H1 (cell line): Measurements from ENCODE around the gene ESPNL. TPM values are rescaled to one million over a fixed set of nuclear protein-coding genes. Genes with fewer than 3 reads are reported as not detected.

Experiments
- CTCF ChIA-PET: fragments of 300-600 bp; sonication (Branson Sonifier 250); formaldehyde crosslinking; loops from one replicate; lab custom pipeline; 2021; ENCODE audit not compliant: partially characterized antibody; lab: Charles Lee
- POLR2A ChIA-PET: fragments of 300-600 bp; sonication (Branson Sonifier 250); formaldehyde crosslinking; loops from one replicate; lab custom pipeline; 2021; ENCODE audit warnings: inconsistent platforms; ENCODE audit not compliant: partially characterized antibody; lab: Charles Lee
- DNase-seq, 2 experiments: peaks; one replicate each; pipeline versions ENCODE4 v3.0.0 to v3.0.0-alpha.2; 2010 to 2022; ENCODE audit warnings: low spot score in 2 of 2, low read depth in 1 of 2, mixed read lengths in 1 of 2
- FAIRE-seq: peaks from 2 replicates; lab custom pipeline; 2011; peaks lifted over from hg19 to GRCh38; lab: Jason Lieb, UNC
- H2AFZ ChIP-seq: 2 replicates; pipeline ENCODE4 v1.8.1; 2012; ENCODE audit warnings: low read length, inconsistent platforms
- H2AK5ac ChIP-seq: 2 replicates; pipeline ENCODE4 v1.6.1; 2013; ENCODE audit warnings: low read depth, low read length
- H2BK120ac ChIP-seq: replicated peaks from 2 replicates; pipeline ENCODE3; 2013; ENCODE audit warnings: low read depth, low read length, inconsistent platforms
- H2BK12ac ChIP-seq: 2 replicates; pipeline ENCODE4 v1.6.1; 2013; ENCODE audit warnings: low read depth, low read length
- H2BK15ac ChIP-seq: 2 replicates; pipeline ENCODE4 v1.6.1; 2013; ENCODE audit warnings: low read length
- H2BK20ac ChIP-seq: 2 replicates; pipeline ENCODE4 v1.6.1; 2013; ENCODE audit warnings: low read length
- H2BK5ac ChIP-seq: 2 replicates; pipeline ENCODE4 v1.6.1; 2013; ENCODE audit warnings: low read depth, low read length
- H3K14ac ChIP-seq: 2 replicates; pipeline ENCODE4 v1.6.1; 2013; ENCODE audit warnings: inconsistent platforms; ENCODE audit not compliant: insufficient read length
- H3K18ac ChIP-seq: 2 replicates; pipeline ENCODE4 v1.6.1; 2013; ENCODE audit warnings: low read length; ENCODE audit errors: extremely low read depth
- H3K23ac ChIP-seq: 2 replicates; pipeline ENCODE4 v1.6.1; 2013; ENCODE audit warnings: inconsistent platforms; ENCODE audit not compliant: insufficient read length
- H3K23me2 ChIP-seq: 2 replicates; pipeline ENCODE4 v1.6.1; 2013; ENCODE audit warnings: low read depth, low read length
- H3K27ac ChIP-seq: 2 replicates; pipeline ENCODE4 v1.6.1; 2011; ENCODE audit warnings: low read depth, low read length, inconsistent platforms
- H3K27me3 ChIP-seq, 4 experiments: replicated peaks in 1 of 4; 1 replicate in 1 of 4; 2 replicates in 3 of 4; pipeline versions ENCODE4 v1.6.1 to v1.8.1; 2011 to 2013; ENCODE audit warnings: low read length in 3 of 4, mild to moderate bottlenecking in 3 of 4, inconsistent platforms in 2 of 4, mixed read lengths in 2 of 4, moderate library complexity in 1 of 4; ENCODE audit not compliant: control insufficient read depth in 3 of 4, insufficient read depth in 3 of 4; ENCODE audit errors: extremely low read depth in 1 of 4
- H3K36me3 ChIP-seq, 4 experiments: 2 replicates each; pipeline versions ENCODE4 v1.6.1 to v1.8.1; 2011 to 2013; ENCODE audit warnings: mild to moderate bottlenecking in 4 of 4, low read length in 3 of 4, moderate library complexity in 2 of 4, control low read depth in 1 of 4, inconsistent platforms in 1 of 4; ENCODE audit not compliant: insufficient read depth in 4 of 4, control insufficient read depth in 2 of 4
- H3K4ac ChIP-seq: replicated peaks from 2 replicates; pipeline ENCODE3; 2013; ENCODE audit warnings: low read length, low read depth, mixed read lengths, inconsistent platforms; ENCODE audit not compliant: insufficient read length
- H3K4me1 ChIP-seq, 4 experiments: replicated peaks in 1 of 4; 1 replicate in 1 of 4; 2 replicates in 3 of 4; pipeline versions ENCODE4 v1.6.1 to v1.8.1; 2011 to 2013; ENCODE audit warnings: low read length in 3 of 4, inconsistent platforms in 2 of 4, mixed read lengths in 1 of 4; ENCODE audit not compliant: insufficient read depth in 4 of 4, control insufficient read depth in 3 of 4
- H3K4me2 ChIP-seq, 2 experiments: 2 replicates each; pipeline versions ENCODE4 v1.6.1 to v1.8.1; 2011 to 2013; ENCODE audit warnings: low read depth in 2 of 2, low read length in 2 of 2, control low read depth in 1 of 2, inconsistent platforms in 1 of 2, mild to moderate bottlenecking in 1 of 2; ENCODE audit not compliant: insufficient read depth in 1 of 2
- H3K4me3 ChIP-seq, 4 experiments: fragments of 200-600, 300-600 bp in 1 of 4; sonication (generic), shearing (Covaris generic), sonication (Bioruptor Twin) in 1 of 4; 2 replicates each; pipeline versions ENCODE4 v1.5.1 to v1.8.1; 2011 to 2016; ENCODE audit warnings: low read length in 4 of 4, low read depth in 3 of 4, control low read depth in 2 of 4, inconsistent platforms in 2 of 4, mild to moderate bottlenecking in 2 of 4, mixed read lengths in 1 of 4, moderate library complexity in 1 of 4; ENCODE audit not compliant: insufficient read depth in 2 of 4; ENCODE audit errors: extremely low read depth in 1 of 4
- H3K56ac ChIP-seq: replicated peaks from 2 replicates; pipeline ENCODE3; 2013; ENCODE audit warnings: low read depth, mild to moderate bottlenecking, mixed read lengths, low read length, inconsistent platforms; ENCODE audit not compliant: insufficient read length
- H3K79me1 ChIP-seq: 2 replicates; pipeline ENCODE4 v1.6.1; 2013; ENCODE audit warnings: low read depth, low read length, control low read depth
- H3K79me2 ChIP-seq, 2 experiments: 2 replicates each; pipeline versions ENCODE4 v1.6.1 to v1.8.1; 2012 to 2013; ENCODE audit warnings: low read length in 2 of 2, mild to moderate bottlenecking in 2 of 2, inconsistent platforms in 1 of 2; ENCODE audit not compliant: insufficient read depth in 2 of 2, control insufficient read depth in 1 of 2
- H3K9ac ChIP-seq, 4 experiments: replicated peaks in 1 of 4; 1 replicate in 1 of 4; 2 replicates in 3 of 4; pipeline versions ENCODE4 v1.6.1 to v1.8.1; 2011 to 2013; ENCODE audit warnings: low read depth in 3 of 4, low read length in 3 of 4, control low read depth in 2 of 4, mild to moderate bottlenecking in 2 of 4, moderate library complexity in 2 of 4, inconsistent platforms in 1 of 4; ENCODE audit errors: extremely low read depth in 1 of 4
- H3K9me3 ChIP-seq, 2 experiments: 2 replicates each; pipeline versions ENCODE4 v1.6.1 to v1.8.1; 2012 to 2013; ENCODE audit warnings: mild to moderate bottlenecking in 2 of 2, moderate library complexity in 2 of 2, control low read depth in 1 of 2, inconsistent platforms in 1 of 2, low read depth in 1 of 2, low read length in 1 of 2, mixed read lengths in 1 of 2; ENCODE audit not compliant: insufficient read depth in 2 of 2
- H4K20me1 ChIP-seq, 2 experiments: replicated peaks in 1 of 2; 2 replicates each; pipeline versions ENCODE3 to v1.8.1; 2011 to 2013; ENCODE audit warnings: inconsistent platforms in 2 of 2, low read length in 2 of 2, mild to moderate bottlenecking in 1 of 2; ENCODE audit not compliant: insufficient read depth in 2 of 2, control insufficient read depth in 1 of 2
- H4K5ac ChIP-seq: 2 replicates; pipeline ENCODE4 v1.6.1; 2013; ENCODE audit warnings: low read length, low read depth, mixed read lengths, inconsistent platforms; ENCODE audit not compliant: insufficient read length
- H4K8ac ChIP-seq: 2 replicates; pipeline ENCODE4 v1.8.0; 2013; ENCODE audit warnings: mild to moderate bottlenecking, moderate library complexity, low read length, inconsistent platforms; ENCODE audit not compliant: insufficient read depth; ENCODE audit errors: extremely low read depth
- H4K91ac ChIP-seq: replicated peaks from 2 replicates; pipeline ENCODE3; 2013; ENCODE audit warnings: low read length, mixed read lengths, inconsistent platforms; ENCODE audit not compliant: insufficient read length
- ASH2L ChIP-seq: fragments of 200-600, 300-600 bp; sonication (generic); IDR thresholded peaks from one replicate; pipeline ENCODE4 v1.7.1; 2017; ENCODE audit warnings: low read length
- CHD2 ChIP-seq: IDR thresholded peaks from 2 replicates; pipeline ENCODE4 v1.6.1; 2012; ENCODE audit warnings: low read length, improper control_type of control experiment
- EP300 ChIP-seq, 2 experiments: IDR thresholded peaks; 1 replicate in 1 of 2; 2 replicates in 1 of 2; pipeline ENCODE4 v1.6.1; 2011 to 2012; ENCODE audit warnings: low read depth in 2 of 2, low read length in 2 of 2, mild to moderate bottlenecking in 2 of 2, borderline replicate concordance in 1 of 2, inconsistent platforms in 1 of 2, moderate library complexity in 1 of 2
- HDAC2 ChIP-seq, 2 experiments: fragments of 300-600 bp in 1 of 2; sonication (generic) in 1 of 2; IDR thresholded peaks; 2 replicates each; pipeline ENCODE4 v1.6.1; 2011 to 2012; ENCODE audit warnings: low read depth in 2 of 2, low read length in 2 of 2, mild to moderate bottlenecking in 2 of 2, moderate library complexity in 2 of 2, borderline replicate concordance in 1 of 2, inconsistent platforms in 1 of 2
- KDM1A ChIP-seq: fragments of 200-600, 300-600 bp; sonication (generic); IDR thresholded peaks from 2 replicates; pipeline ENCODE4 v1.7.1; 2016; ENCODE audit warnings: mild to moderate bottlenecking, low read length, borderline replicate concordance
- POLR2A ChIP-seq, 2 experiments: IDR thresholded peaks; 1 replicate in 1 of 2; 2 replicates in 1 of 2; pipeline ENCODE4 v1.6.1; 2011; ENCODE audit warnings: low read depth in 2 of 2, low read length in 2 of 2, mild to moderate bottlenecking in 2 of 2; ENCODE audit errors: control extremely low read depth in 1 of 2
- SP4 ChIP-seq: IDR thresholded peaks from 2 replicates; pipeline ENCODE4 v1.6.1; 2012; ENCODE audit warnings: low read length, inconsistent platforms
- WGBS, 2 experiments: shearing (Covaris generic) in 1 of 2; methylation state at CpG; one replicate each; pipeline versions ENCODE4 v1.1.6 to v1.1.7; 2013 to 2015; ENCODE audit warnings: low lambda C conversion rate in 2 of 2, mixed read lengths in 2 of 2, inconsistent platforms in 1 of 2, low coverage in 1 of 2, missing lambda C conversion rate in 1 of 2; ENCODE audit not compliant: insufficient replicate concordance in 2 of 2, insufficient coverage in 1 of 2, insufficient read length in 1 of 2; ENCODE audit errors: extremely low coverage in 1 of 2, missing lambda C conversion rate in 1 of 2; 5-methylcytosine and 5-hydroxymethylcytosine counted together
- polyA plus RNA-seq, 7 experiments: library from polyadenylated mRNA; depleted of rRNA in 3 of 7; stranded (reverse) in 5 of 7; unstranded in 2 of 7; fragments of >200 nt in 5 of 7; fragments of 200-250 nt in 2 of 7; gene quantifications; 1 replicate in 5 of 7; 2 replicates in 1 of 7; 4 replicates in 1 of 7; pipeline versions ENCODE4 v1.2.1 to v1.2.3, GENCODE V29; 2011 to 2013; ENCODE audit warnings: missing spikeins in 2 of 7, mixed read lengths in 2 of 7
- total RNA-seq: library from RNA; stranded (reverse); fragmentation: NEBNext Ultra II Directional; extraction: Animal tissue kit (Norgen Biotek cat#: 25700); gene quantifications from 2 replicates; pipeline ENCODE4 v1.2.1, GENCODE V29; 2021
- TF ChIP-seq, protein P1 (sequence below): IDR thresholded peaks from 2 replicates; pipeline ENCODE4 v1.6.1; 2012; ENCODE audit warnings: low read length, inconsistent platforms
- TF ChIP-seq, protein P2 (sequence below): IDR thresholded peaks from 2 replicates; pipeline ENCODE4 v1.6.1; 2011; ENCODE audit warnings: low read length, improper control_type of control experiment
- TF ChIP-seq, protein P3 (sequence below): IDR thresholded peaks from 2 replicates; pipeline ENCODE4 v1.6.1; 2012; ENCODE audit warnings: inconsistent platforms

Gene ESPNL
- total and polyA plus RNA-seq, 2 of the 8 experiments (the other 6 are each of a cell fraction or from before 2014, with no cell fraction given): 0.68 to 1.3 TPM

DNA sequence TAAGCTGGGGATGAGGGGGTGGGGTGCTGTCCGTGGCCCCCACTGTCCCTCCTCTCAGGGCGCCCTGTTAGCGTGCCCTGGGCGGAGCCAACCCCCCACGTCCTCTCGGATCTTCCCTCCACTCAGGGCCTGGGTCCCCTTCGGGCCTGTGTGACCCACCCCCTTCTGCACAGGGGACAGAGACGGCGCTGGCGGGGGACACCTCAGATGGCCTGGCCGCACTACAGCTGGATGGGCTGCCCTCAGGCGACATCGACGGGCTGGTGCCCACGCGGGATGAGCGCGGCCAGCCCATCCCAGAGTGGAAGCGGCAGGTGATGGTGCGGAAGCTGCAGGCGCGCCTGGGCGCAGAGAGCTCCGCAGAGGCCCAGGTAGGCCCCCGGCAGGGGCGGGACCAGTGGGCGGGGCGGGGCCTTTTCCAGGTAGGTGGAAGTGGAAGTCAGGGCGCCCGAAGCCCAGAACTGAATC lies 28.4 kb downstream of the ESPNL start:
- H3K36me3 ChIP-seq: no peaks in the 10 kb centered on the region; a peak in 1 of 8 replicates
- 0 out of 2 replicates have a peak overlapping the region, but pooled peaks have one; percentile 8 for H2BK15ac ChIP-seq
- peaks cover 0 to 13% (median 0%) of the 10 kb centered on the region in 4 experiments; a peak in 2 of 7 replicates for H3K4me1 ChIP-seq
- H3K79me2 ChIP-seq: no peaks in the 10 kb centered on the region
- no peak overlapping the region for H2AFZ ChIP-seq
- H3K23ac ChIP-seq: no peak overlapping the region
- H2AK5ac ChIP-seq: no peak overlapping the region
- no peak overlapping the region for H3K27ac ChIP-seq
- 0 out of 4 replicates have a peak, but pooled peaks cover 0 to 4% of the 10 kb centered on the region in 2 experiments for H3K9me3 ChIP-seq
- H3K9ac ChIP-seq: no peak overlapping the region
- H3K4me2 ChIP-seq: peak overlapping the region; percentile 7 to 40; a peak in 2 of 4 replicates
- no peak overlapping the region for H3K4ac ChIP-seq
- no peak overlapping the region for H2BK120ac ChIP-seq
- H4K5ac ChIP-seq: no peak overlapping the region
- peak overlapping the region; percentile 39 for H4K8ac ChIP-seq
- H2BK12ac ChIP-seq: peak overlapping the region; percentile 80; the same call in 1 of the 2 replicates
- H3K27me3 ChIP-seq: no peaks in the 10 kb centered on the region
- no peak overlapping the region for H3K4me3 ChIP-seq
- H2BK5ac ChIP-seq: no peak overlapping the region
- H3K14ac ChIP-seq: no peak overlapping the region
- peak overlapping the region; percentile 65 for H4K91ac ChIP-seq
- POLR2A ChIA-PET: interaction anchor here (0.5 to 1.4 kb wide), 4 partner anchors 13 to 73 kb away, joined by 3 to 5 read pairs (median 3); no protein-coding TSS in a partner anchor
- TF ChIP-seq POLR2A (IDR thresholded peaks at IDR 0.05; ENCODE audit: control extremely low read depth in 1 of 2, low read depth in 2 of 2, low read length in 2 of 2) (no peak), ASH2L (no peak), CHD2 (no peak), HDAC2 (IDR thresholded peaks at IDR 0.05; ENCODE audit: borderline replicate concordance in 1 of 2, low read depth in 2 of 2, low read length in 2 of 2) (no peak), EP300 (IDR thresholded peaks at IDR 0.05; ENCODE audit: borderline replicate concordance in 1 of 2, low read depth in 2 of 2, low read length in 2 of 2) (no peak), KDM1A (no peak), SP4 (no peak)
- TF ChIP-seq, protein P1, sequence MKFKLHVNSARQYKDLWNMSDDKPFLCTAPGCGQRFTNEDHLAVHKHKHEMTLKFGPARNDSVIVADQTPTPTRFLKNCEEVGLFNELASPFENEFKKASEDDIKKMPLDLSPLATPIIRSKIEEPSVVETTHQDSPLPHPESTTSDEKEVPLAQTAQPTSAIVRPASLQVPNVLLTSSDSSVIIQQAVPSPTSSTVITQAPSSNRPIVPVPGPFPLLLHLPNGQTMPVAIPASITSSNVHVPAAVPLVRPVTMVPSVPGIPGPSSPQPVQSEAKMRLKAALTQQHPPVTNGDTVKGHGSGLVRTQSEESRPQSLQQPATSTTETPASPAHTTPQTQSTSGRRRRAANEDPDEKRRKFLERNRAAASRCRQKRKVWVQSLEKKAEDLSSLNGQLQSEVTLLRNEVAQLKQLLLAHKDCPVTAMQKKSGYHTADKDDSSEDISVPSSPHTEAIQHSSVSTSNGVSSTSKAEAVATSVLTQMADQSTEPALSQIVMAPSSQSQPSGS: no peak
- TF ChIP-seq, protein P2, sequence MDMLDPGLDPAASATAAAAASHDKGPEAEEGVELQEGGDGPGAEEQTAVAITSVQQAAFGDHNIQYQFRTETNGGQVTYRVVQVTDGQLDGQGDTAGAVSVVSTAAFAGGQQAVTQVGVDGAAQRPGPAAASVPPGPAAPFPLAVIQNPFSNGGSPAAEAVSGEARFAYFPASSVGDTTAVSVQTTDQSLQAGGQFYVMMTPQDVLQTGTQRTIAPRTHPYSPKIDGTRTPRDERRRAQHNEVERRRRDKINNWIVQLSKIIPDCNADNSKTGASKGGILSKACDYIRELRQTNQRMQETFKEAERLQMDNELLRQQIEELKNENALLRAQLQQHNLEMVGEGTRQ: no peak
- TF ChIP-seq, protein P3, sequence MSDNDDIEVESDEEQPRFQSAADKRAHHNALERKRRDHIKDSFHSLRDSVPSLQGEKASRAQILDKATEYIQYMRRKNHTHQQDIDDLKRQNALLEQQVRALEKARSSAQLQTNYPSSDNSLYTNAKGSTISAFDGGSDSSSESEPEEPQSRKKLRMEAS: no peak
- TF ChIP-seq, all 59 proteins: peak for 0
- Histone ChIP-seq H3K79me1 (no peaks in the 10 kb centered on the region), H3K56ac (no peak overlapping the region), H3K23me2 (peaks cover 15% of the 10 kb centered on the region), H4K20me1 (peaks cover 0 to 15% of the 10 kb centered on the region in 2 experiments), H3K18ac (no peak overlapping the region; the same call in 1 of the 2 replicates), H2BK20ac (no peak overlapping the region)
- 64% methylated on average over 29 of the region's 30 CpGs; no CpG with 5 or more reads in 1 of the 2 experiments for whole genome bisulfite sequencing, 2 experiments
- peak in 1 of 2 experiments; percentile 90 for DNase-seq
- FAIRE-seq: no peak
- CTCF ChIA-PET: interaction anchor here (1.8 to 5.3 kb wide), 2 partner anchors 9 to 11 kb away, joined by 4 to 41 read pairs; partner anchors contain the start of gene KLHL30
